GM12875 (cell line): Measurements from ENCODE around the gene FADS3.

ENCODE experiments used
- H3K4me3 ChIP-seq: one replicate; pipeline ENCODE4 v1.5.1; 2011; ENCODE audit warnings: low read depth, low read length, control low read depth
- CTCF ChIP-seq: IDR thresholded peaks from 2 replicates; pipeline ENCODE4 v1.5.1; 2011; ENCODE audit warnings: low read depth, mild to moderate bottlenecking, control low read depth, inconsistent platforms, low read length, moderate library complexity, borderline replicate concordance; ENCODE audit not compliant: insufficient read depth

FADS3 gene

GRCh38 chr11:61869429-61869707, 22.0 kb downstream of the FADS3 start:
- no peak for TF ChIP-seq CTCF

DNA sequence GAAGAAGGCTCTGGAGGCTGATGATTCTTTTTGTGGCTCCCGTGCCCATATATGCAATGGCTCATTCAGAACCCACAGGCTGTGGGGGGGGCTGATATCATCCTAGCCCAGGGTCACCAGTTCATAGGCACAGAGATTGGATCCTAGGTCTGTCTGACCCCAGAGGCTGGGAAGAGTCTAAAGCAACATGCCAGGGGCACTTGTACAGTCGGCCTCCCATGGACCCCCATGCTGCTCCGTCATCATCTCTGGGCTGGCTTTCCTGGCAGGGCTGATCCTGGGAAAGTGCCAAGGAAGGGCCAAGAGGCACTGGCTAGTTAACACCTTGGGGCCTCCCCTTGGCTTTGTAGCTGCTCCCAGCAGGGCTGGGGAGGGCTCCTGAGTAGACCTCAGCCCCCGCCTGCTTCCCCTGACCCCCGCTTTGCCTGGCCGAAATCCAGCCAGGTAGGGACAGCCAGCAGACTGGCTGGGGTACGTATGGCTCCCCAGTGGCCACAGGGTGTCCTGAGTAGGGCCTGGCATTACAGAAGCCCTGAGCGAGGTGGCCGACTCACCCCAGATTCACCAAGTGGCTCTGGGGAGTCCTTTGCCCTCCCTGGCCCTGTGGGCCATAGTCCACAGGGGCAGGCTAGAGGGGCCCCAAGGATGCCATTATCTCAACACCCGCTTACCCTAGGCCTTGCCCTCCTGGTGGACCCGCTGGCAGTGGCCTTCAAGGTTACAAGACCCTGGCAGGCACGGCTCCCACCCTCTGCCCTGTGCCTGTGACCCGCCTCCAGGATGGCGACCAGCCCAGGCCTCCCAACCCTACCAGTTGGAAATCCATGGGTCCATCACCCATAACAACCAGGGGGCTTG, 22.5 kb downstream of the FADS3 start:
- H3K4me3 ChIP-seq, result no peak overlapping the region
- no peak for TF ChIP-seq CTCF

More at GRCh38 chr11:61869429-61869707, 22.0 kb downstream of the FADS3 start:
- no peak overlapping the region for H3K4me3 ChIP-seq

GRCh38 chr11:61866958-61867343, 24.4 kb downstream of the FADS3 start:
- no peak for TF ChIP-seq CTCF

DNA sequence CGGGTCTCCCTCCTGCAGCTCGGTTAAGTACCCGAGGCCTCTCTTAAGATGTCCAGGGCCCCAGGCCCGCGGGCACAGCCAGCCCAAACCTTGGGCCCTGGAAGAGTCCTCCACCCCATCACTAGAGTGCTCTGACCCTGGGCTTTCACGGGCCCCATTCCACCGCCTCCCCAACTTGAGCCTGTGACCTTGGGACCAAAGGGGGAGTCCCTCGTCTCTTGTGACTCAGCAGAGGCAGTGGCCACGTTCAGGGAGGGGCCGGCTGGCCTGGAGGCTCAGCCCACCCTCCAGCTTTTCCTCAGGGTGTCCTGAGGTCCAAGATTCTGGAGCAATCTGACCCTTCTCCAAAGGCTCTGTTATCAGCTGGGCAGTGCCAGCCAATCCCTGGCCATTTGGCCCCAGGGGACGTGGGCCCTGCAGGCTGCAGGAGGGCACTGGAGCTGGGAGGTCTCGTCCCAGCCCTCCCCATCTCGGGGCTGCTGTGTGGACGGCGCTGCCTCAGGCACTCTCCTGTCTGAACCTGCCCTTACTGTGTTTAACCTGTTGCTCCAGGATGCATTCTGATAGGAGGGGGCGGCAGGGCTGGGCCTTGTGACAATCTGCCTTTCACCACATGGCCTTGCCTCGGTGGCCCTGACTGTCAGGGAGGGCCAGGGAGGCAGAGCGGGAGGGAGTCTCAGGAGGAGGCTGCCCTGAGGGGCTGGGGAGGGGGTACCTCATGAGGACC, 25.0 kb downstream of the FADS3 start:
- no peak for TF ChIP-seq CTCF
- no peak overlapping the region for H3K4me3 ChIP-seq

More at GRCh38 chr11:61866958-61867343, 24.4 kb downstream of the FADS3 start:
- no peak overlapping the region for H3K4me3 ChIP-seq

GRCh38 chr11:61864814-61865775, 26.2 kb downstream of the FADS3 start:
- TF ChIP-seq CTCF, result no peak
- H3K4me3 ChIP-seq, result no peak overlapping the region

GRCh38 chr11:61863548-61864081, 27.7 kb downstream of the FADS3 start:
- TF ChIP-seq CTCF, result no peak
- H3K4me3 ChIP-seq, result no peak overlapping the region
